ENCODE data around the gene ZFYVE28. TPM values are rescaled to one million over a fixed set of nuclear protein-coding genes. Genes with fewer than 3 reads are reported as not detected.

ZFYVE28 gene
- total and polyA plus RNA-seq, 2 of the 8 experiments (the other 6 are each of a cell fraction or from before 2014, with no cell fraction given), result 1.7 to 4.9 TPM

DNA sequence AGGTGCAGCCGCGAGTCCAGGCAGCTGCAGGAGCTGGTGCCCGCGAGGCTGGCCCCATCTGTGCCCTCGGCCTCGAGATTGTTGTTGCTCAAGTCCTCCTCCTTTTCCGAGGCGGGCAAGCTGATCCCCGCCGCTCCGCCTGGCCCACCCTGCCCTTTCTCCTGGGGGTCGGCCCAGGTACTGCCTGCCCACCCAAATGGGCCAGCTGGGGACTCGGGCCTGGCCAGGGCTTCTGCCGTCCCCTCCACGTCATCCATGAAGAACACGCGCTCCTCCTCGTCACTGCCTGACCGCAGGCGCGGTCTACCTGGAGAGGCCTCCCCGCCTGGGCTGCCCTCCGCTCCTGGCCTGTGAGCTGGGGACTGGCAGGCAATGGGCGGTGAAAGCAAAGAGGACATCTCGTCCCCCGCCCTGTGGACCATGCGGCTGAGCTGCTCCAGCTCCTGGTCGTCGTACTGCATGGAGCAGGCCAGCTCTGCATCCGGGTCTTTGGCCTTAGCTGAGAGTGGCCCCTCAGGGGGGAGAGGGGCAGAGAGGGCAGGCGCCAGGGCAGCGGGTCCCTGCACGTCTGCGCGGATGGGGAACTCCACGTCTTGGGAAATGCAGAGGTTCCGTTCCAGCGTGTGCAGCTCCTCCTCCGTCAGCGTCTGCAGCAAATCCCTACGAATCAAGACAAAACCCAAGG, 113.4 kb downstream of the ZFYVE28 start:
- Histone ChIP-seq H3K14ac (ENCODE audit: insufficient read length) (no peak overlapping the region), H4K91ac (replicated peaks; ENCODE audit: insufficient read length, low read length) (no peak overlapping the region), H2BK120ac (replicated peaks; ENCODE audit: low read depth, low read length) (no peak overlapping the region), H3K36me3 (ENCODE audit: control insufficient read depth in 2 of 4, insufficient read depth in 4 of 4, low read length in 3 of 4) (no peaks in the 10 kb centered on the region), H3K4me3 (ENCODE audit: extremely low read depth in 1 of 4, insufficient read depth in 2 of 4, low read depth in 3 of 4, low read length in 4 of 4) (no peak overlapping the region), H3K18ac (ENCODE audit: extremely low read depth, low read length) (no peak overlapping the region), H2AK5ac (ENCODE audit: low read depth, low read length) (no peak overlapping the region), H3K4me1 (replicated peaks in 1 of 4; ENCODE audit: control insufficient read depth in 3 of 4, insufficient read depth in 4 of 4, low read length in 3 of 4) (no peaks in the 10 kb centered on the region; a peak in 1 of 7 replicates), H2BK15ac (ENCODE audit: low read length) (no peak overlapping the region), H3K79me2 (ENCODE audit: control insufficient read depth in 1 of 2, insufficient read depth in 2 of 2, low read length in 2 of 2) (no peaks in the 10 kb centered on the region), H4K8ac (ENCODE audit: extremely low read depth, insufficient read depth, low read length) (peak overlapping the region; percentile 80), H3K9me3 (ENCODE audit: insufficient read depth in 2 of 2, low read depth in 1 of 2, low read length in 1 of 2) (peaks cover 0 to 3% of the 10 kb centered on the region in 2 experiments; a peak in 1 of 4 replicates), H2BK5ac (ENCODE audit: low read depth, low read length) (no peak overlapping the region), H4K5ac (ENCODE audit: insufficient read length, low read depth, low read length) (no peak overlapping the region), H3K27me3 (replicated peaks in 1 of 4; ENCODE audit: control insufficient read depth in 3 of 4, extremely low read depth in 1 of 4, insufficient read depth in 3 of 4, low read length in 3 of 4) (no peaks in the 10 kb centered on the region; a peak in 1 of 7 replicates), H3K4me2 (ENCODE audit: insufficient read depth in 1 of 2, low read depth in 2 of 2, low read length in 2 of 2) (no peak overlapping the region), H4K20me1 (replicated peaks in 1 of 2; ENCODE audit: control insufficient read depth in 1 of 2, insufficient read depth in 2 of 2, low read length in 2 of 2) (no peaks in the 10 kb centered on the region), H3K56ac (replicated peaks; ENCODE audit: insufficient read length, low read depth, low read length) (no peak overlapping the region), H3K79me1 (ENCODE audit: low read depth, low read length) (no peaks in the 10 kb centered on the region), H2BK12ac (ENCODE audit: low read depth, low read length) (no peak overlapping the region), H3K4ac (replicated peaks; ENCODE audit: insufficient read length, low read depth, low read length) (no peak overlapping the region), H3K23me2 (ENCODE audit: low read depth, low read length) (no peaks in the 10 kb centered on the region), H3K27ac (ENCODE audit: low read depth, low read length) (no peak overlapping the region), H2BK20ac (ENCODE audit: low read length) (no peak overlapping the region), H3K9ac (replicated peaks in 1 of 4; ENCODE audit: extremely low read depth in 1 of 4, low read depth in 3 of 4, low read length in 3 of 4) (no peak overlapping the region), H2AFZ (ENCODE audit: low read length) (no peak overlapping the region; the same call in 1 of the 2 replicates), H3K23ac (ENCODE audit: insufficient read length) (no peak overlapping the region)
- DNase-seq (ENCODE audit: low read depth in 1 of 2, low spot score in 2 of 2), result no peak
- no peak for FAIRE-seq
- ChIA-PET POLR2A (ENCODE audit: partially characterized antibody) (interaction anchor here (0.8 to 1.4 kb wide), 2 partner anchors 16 to 47 kb away, joined by 3 to 4 read pairs; no protein-coding TSS in a partner anchor), CTCF (ENCODE audit: partially characterized antibody) (interaction anchor here (0.6 to 1.7 kb wide), 7 partner anchors 9 to 463 kb away, joined by 3 to 8 read pairs (median 4); no protein-coding TSS in a partner anchor)
- whole genome bisulfite sequencing, 2 experiments (ENCODE audit: extremely low coverage in 1 of 2, insufficient coverage in 1 of 2, insufficient read length in 1 of 2, insufficient replicate concordance in 2 of 2, low coverage in 1 of 2, low lambda C conversion rate in 2 of 2, missing lambda C conversion rate in 1 of 2), result 95% methylated on average over 32 of the region's 41 CpGs; no CpG with 5 or more reads in 1 of the 2 experiments
- TF ChIP-seq TAF7 (optimal IDR thresholded peaks at IDR 0.05; ENCODE audit: borderline replicate concordance, low read depth, low read length) (no peak), POU5F1 (IDR thresholded peaks at IDR 0.05; ENCODE audit: low read depth, low read length) (no peak), HDAC2 (IDR thresholded peaks at IDR 0.05; ENCODE audit: borderline replicate concordance in 1 of 2, low read depth in 2 of 2, low read length in 2 of 2) (no peak), SRF (IDR thresholded peaks at IDR 0.05; ENCODE audit: low read depth, low read length) (no peak), HDAC6 (IDR thresholded peaks at IDR 0.05; ENCODE audit: low read depth, low read length) (no peak), RNF2 (IDR thresholded peaks at IDR 0.05; ENCODE audit: borderline replicate concordance, low read depth, low read length, missing control alignments, poor library complexity, severe bottlenecking) (no peak), SP2 (IDR thresholded peaks at IDR 0.05; ENCODE audit: low read length) (no peak), KDM5A (IDR thresholded peaks at IDR 0.05; ENCODE audit: low read length) (no peak), GABPA (IDR thresholded peaks at IDR 0.05; ENCODE audit: borderline replicate concordance, insufficient read depth, low read length) (no peak), CHD2 (IDR thresholded peaks at IDR 0.05; ENCODE audit: low read length) (no peak), CREB1 (IDR thresholded peaks at IDR 0.05) (no peak)
- TF ChIP-seq, protein P1, sequence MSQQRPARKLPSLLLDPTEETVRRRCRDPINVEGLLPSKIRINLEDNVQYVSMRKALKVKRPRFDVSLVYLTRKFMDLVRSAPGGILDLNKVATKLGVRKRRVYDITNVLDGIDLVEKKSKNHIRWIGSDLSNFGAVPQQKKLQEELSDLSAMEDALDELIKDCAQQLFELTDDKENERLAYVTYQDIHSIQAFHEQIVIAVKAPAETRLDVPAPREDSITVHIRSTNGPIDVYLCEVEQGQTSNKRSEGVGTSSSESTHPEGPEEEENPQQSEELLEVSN (IDR thresholded peaks at IDR 0.05), result no peak

Data from H1 (cell line).